ENCODE results near the gene PACS1. TPM values are rescaled to one million over a fixed set of nuclear protein-coding genes. Genes with fewer than 3 reads are reported as not detected.

Gene PACS1
- total and polyA plus RNA-seq, 2 donors (not counting 1 experiment from before 2014, with no cell fraction given): 131 to 303 TPM

DNA sequence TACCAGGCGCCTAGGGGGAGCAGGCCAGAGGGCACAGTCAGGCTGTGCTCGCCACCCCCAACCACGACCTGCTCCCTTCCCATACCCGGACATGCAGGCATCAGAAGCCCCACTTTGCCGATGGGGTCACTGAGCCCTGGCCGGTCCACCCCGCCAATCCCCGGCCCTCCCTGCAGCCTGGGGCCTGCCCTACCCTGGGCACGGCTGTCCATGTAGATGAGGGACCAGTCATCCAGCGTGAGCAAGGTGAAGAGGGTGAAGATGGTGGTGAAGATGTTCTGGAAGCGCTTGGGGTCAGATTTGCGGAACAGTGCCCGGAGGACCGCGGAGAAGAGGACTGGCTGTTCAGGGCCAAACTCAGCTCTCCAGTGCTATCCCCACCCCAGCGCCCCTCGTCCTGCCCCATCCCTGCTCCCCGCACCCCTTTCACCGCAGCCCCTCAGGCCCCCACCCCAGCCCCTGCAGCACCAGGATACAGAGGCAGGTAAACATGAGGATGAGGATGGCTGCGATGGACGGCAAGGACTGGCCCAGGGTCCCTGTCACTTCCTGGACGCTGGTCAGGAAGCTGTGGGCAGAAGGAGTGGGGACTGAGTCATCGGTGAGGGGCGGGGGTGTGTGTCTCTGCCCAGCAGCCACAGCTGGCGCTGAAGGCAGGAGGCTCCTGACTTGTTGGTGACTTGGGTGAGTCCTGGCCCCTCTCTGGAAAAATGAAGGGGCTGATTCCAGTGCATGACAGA, 49.3 kb upstream of the PACS1 start:
- Histone ChIP-seq H3K9me3 (ENCODE audit: control extremely low read depth in 1 of 3, control insufficient read depth in 2 of 3, insufficient read depth in 1 of 3, low read length in 2 of 3) (no peaks in the 10 kb centered on the region), H2AFZ (ENCODE audit: insufficient read depth, low read depth, low read length, poor library complexity, severe bottlenecking) (no peak overlapping the region), H3K79me2 (ENCODE audit: control insufficient read depth, insufficient read depth, low read length) (no peaks in the 10 kb centered on the region), H3K4me2 (replicated peaks; ENCODE audit: low read depth, low read length, poor library complexity, severe bottlenecking) (no peak overlapping the region), H3K27me3 (replicated peaks in 1 of 4; ENCODE audit: control extremely low read depth in 1 of 4, control insufficient read depth in 3 of 4, insufficient read depth in 4 of 4, low read length in 3 of 4) (peaks cover 0 to 9% (median 4%) of the 10 kb centered on the region in 4 experiments), H3K27ac (ENCODE audit: low read length in 2 of 2) (no peak overlapping the region), H3K4me1 (ENCODE audit: control insufficient read depth in 2 of 2, insufficient read depth in 2 of 2, low read length in 2 of 2) (peaks cover 7% of the 10 kb centered on the region in 2 donors), H3K9ac (ENCODE audit: low read length) (no peak overlapping the region), H4K20me1 (ENCODE audit: control insufficient read depth, insufficient read depth, low read length, poor library complexity, severe bottlenecking) (no peaks in the 10 kb centered on the region), H3K36me3 (replicated peaks in 1 of 2; ENCODE audit: control extremely low read depth in 1 of 2, control insufficient read depth in 1 of 2, extremely low read depth in 1 of 2, insufficient read depth in 2 of 2, low read length in 1 of 2) (no peaks in the 10 kb centered on the region), H3K4me3 (ENCODE audit: control extremely low read depth in 1 of 5, extremely low read depth in 1 of 5, insufficient read depth in 1 of 5, low read depth in 2 of 5, low read length in 4 of 5) (no peak overlapping the region)
- ChIA-PET CTCF (interaction anchor here (1.2 to 1.9 kb wide), 3 partner anchors 136 to 201 kb away, joined by 3 to 13 read pairs (median 4); partner anchors contain the start of gene MUS81), POLR2A (interaction anchor here (0.6 kb wide), 1 partner anchor 134 kb away, joined by 10 read pairs; no protein-coding TSS in a partner anchor)
- TF ChIP-seq, protein P1, sequence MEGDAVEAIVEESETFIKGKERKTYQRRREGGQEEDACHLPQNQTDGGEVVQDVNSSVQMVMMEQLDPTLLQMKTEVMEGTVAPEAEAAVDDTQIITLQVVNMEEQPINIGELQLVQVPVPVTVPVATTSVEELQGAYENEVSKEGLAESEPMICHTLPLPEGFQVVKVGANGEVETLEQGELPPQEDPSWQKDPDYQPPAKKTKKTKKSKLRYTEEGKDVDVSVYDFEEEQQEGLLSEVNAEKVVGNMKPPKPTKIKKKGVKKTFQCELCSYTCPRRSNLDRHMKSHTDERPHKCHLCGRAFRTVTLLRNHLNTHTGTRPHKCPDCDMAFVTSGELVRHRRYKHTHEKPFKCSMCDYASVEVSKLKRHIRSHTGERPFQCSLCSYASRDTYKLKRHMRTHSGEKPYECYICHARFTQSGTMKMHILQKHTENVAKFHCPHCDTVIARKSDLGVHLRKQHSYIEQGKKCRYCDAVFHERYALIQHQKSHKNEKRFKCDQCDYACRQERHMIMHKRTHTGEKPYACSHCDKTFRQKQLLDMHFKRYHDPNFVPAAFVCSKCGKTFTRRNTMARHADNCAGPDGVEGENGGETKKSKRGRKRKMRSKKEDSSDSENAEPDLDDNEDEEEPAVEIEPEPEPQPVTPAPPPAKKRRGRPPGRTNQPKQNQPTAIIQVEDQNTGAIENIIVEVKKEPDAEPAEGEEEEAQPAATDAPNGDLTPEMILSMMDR (IDR thresholded peaks at IDR 0.05): no peak
- no peak for TF ChIP-seq EZH2 (IDR thresholded peaks at IDR 0.05; ENCODE audit: borderline replicate concordance, insufficient read depth, low read depth, low read length, poor library complexity, severe bottlenecking)
- DNase-seq (no peak), ATAC-seq (ENCODE audit: low read depth) (no peak)
- Mint-ChIP-seq H3K4me1 (peaks cover 5% of the 10 kb centered on the region), H3K27ac (no peak overlapping the region), H3K27me3 (peaks cover 4% of the 10 kb centered on the region), H3K9me3 (ENCODE audit: insufficient read depth) (no peaks in the 10 kb centered on the region), H3K4me3 (no peak overlapping the region)
- intact Hi-C loops (cut with micrococcal nuclease): no loop called here
- 68% methylated on average over 18 of the region's 25 CpGs for WGBS (ENCODE audit: insufficient coverage)
